ENCODE results near the gene CTNNA3. TPM values are rescaled to one million over a fixed set of nuclear protein-coding genes. Genes with fewer than 3 reads are reported as not detected.

CTNNA3 gene
- total RNA-seq, 1 experiment from 2014 or later: 0.02 TPM

DNA sequence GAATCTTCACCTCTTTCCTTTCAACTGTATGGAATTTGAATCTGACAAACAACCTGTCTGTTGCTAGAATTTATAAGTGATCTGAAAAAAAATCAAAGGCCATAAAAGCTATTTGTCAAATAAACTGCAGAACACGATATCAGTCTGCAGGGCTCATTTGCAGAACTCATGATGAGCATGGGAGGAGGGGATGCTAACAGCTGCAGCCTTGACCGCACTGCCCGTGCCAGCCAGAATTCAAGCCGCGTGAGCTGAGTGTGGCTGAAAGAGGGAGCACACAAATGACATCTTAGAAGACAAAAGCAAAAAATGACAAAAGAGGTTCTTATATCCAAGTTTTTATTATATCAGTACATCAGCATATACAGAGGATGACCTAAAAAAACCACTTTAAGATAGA lies 754.5 kb downstream of the CTNNA3 start:
- no peak overlapping the region for H3K27ac Mint-ChIP-seq (ENCODE audit: low read depth, unreplicated experiment)
- no peak overlapping the region for H3K4me3 Mint-ChIP-seq (ENCODE audit: unreplicated experiment)
- H3K27me3 Mint-ChIP-seq (ENCODE audit: insufficient read depth, unreplicated experiment): peaks cover 29% of the 10 kb centered on the region
- ChIA-PET POLR2A (no interaction called here), CTCF (interaction anchor here (0.6 to 1.8 kb wide), 3 partner anchors 16 to 100 kb away, joined by 3 to 8 read pairs (median 4); partner anchors contain the start of gene LRRTM3)
- no TSS peak for BruUV-seq (replicated peaks)
- TF ChIP-seq CTCF (IDR thresholded peaks at IDR 0.05; ENCODE audit: unreplicated experiment): no peak
- H3K36me3 Mint-ChIP-seq (ENCODE audit: insufficient read depth, unreplicated experiment): no peaks in the 10 kb centered on the region
- intact Hi-C loops (cut with micrococcal nuclease): no loop called here
- no peak for DNase-seq (ENCODE audit: unreplicated experiment)
- H3K9me3 Mint-ChIP-seq (ENCODE audit: unreplicated experiment): no peaks in the 10 kb centered on the region
- H3K4me1 Mint-ChIP-seq (ENCODE audit: insufficient read depth, unreplicated experiment): no peaks in the 10 kb centered on the region

GRCh38 chr10:66940965-66941364 lies 755.0 kb downstream of the CTNNA3 start:
- ChIA-PET POLR2A (no interaction called here), CTCF (interaction anchor here (0.6 to 1.8 kb wide), 5 partner anchors 13 to 365 kb away, joined by 3 to 8 read pairs (median 3); partner anchors contain the start of gene LRRTM3)
- intact Hi-C loops (cut with micrococcal nuclease): no loop called here
- H3K27me3 Mint-ChIP-seq (ENCODE audit: insufficient read depth, unreplicated experiment): peaks cover 34% of the 10 kb centered on the region
- no TSS peak for BruUV-seq (replicated peaks)
- no peaks in the 10 kb centered on the region for H3K4me1 Mint-ChIP-seq (ENCODE audit: insufficient read depth, unreplicated experiment)
- DNase-seq (ENCODE audit: unreplicated experiment): no peak
- no peak for TF ChIP-seq CTCF (IDR thresholded peaks at IDR 0.05; ENCODE audit: unreplicated experiment)
- no peak overlapping the region for H3K4me3 Mint-ChIP-seq (ENCODE audit: unreplicated experiment)
- H3K36me3 Mint-ChIP-seq (ENCODE audit: insufficient read depth, unreplicated experiment): no peaks in the 10 kb centered on the region
- no peak overlapping the region for H3K27ac Mint-ChIP-seq (ENCODE audit: low read depth, unreplicated experiment)
- no peaks in the 10 kb centered on the region for H3K9me3 Mint-ChIP-seq (ENCODE audit: unreplicated experiment)

GRCh38 chr10:66934711-66935110 lies 761.3 kb downstream of the CTNNA3 start:
- no peaks in the 10 kb centered on the region for H3K9me3 Mint-ChIP-seq (ENCODE audit: unreplicated experiment)
- H3K4me3 Mint-ChIP-seq (ENCODE audit: unreplicated experiment): no peak overlapping the region
- no peaks in the 10 kb centered on the region for H3K4me1 Mint-ChIP-seq (ENCODE audit: insufficient read depth, unreplicated experiment)
- ChIA-PET CTCF (interaction anchor here (0.6 to 1.1 kb wide), 3 partner anchors 20 to 1365 kb away, joined by 3 to 5 read pairs (median 4); no protein-coding TSS in a partner anchor), POLR2A (no interaction called here)
- no peak for TF ChIP-seq CTCF (IDR thresholded peaks at IDR 0.05; ENCODE audit: unreplicated experiment)
- intact Hi-C loops (cut with micrococcal nuclease): loop anchor here (5.0 kb wide), 3 partner anchors 307 to 1957 kb away; no protein-coding TSS in a partner anchor
- no peaks in the 10 kb centered on the region for H3K36me3 Mint-ChIP-seq (ENCODE audit: insufficient read depth, unreplicated experiment)
- no TSS peak for BruUV-seq (replicated peaks)
- H3K27me3 Mint-ChIP-seq (ENCODE audit: insufficient read depth, unreplicated experiment): peaks cover 34% of the 10 kb centered on the region
- DNase-seq (ENCODE audit: unreplicated experiment): no peak
- no peak overlapping the region for H3K27ac Mint-ChIP-seq (ENCODE audit: low read depth, unreplicated experiment)

DNA sequence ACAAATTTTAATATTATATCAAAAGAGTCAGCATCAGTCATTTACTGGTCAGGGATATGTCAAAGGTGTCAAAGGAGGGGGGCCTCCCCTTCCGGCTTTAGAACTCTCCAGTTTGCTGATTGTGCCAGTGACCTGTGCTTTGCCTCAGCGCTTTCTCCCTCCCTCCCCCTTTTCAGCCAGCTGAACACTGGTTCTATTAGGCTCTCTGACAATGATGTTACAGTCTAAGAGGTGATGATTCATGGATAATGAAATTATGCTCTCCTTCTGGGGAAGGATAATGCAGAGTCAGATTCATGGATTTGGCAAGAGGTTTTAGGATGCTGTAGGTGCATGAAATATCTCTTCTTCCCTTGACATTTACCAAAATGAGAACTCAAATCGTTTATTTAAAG lies 764.0 kb downstream of the CTNNA3 start:
- no TSS peak for BruUV-seq (replicated peaks)
- Mint-ChIP-seq H3K27ac (ENCODE audit: low read depth, unreplicated experiment) (no peak overlapping the region), H3K9me3 (ENCODE audit: unreplicated experiment) (no peaks in the 10 kb centered on the region), H3K4me3 (ENCODE audit: unreplicated experiment) (no peak overlapping the region), H3K4me1 (ENCODE audit: insufficient read depth, unreplicated experiment) (no peaks in the 10 kb centered on the region), H3K36me3 (ENCODE audit: insufficient read depth, unreplicated experiment) (no peaks in the 10 kb centered on the region), H3K27me3 (ENCODE audit: insufficient read depth, unreplicated experiment) (peaks cover 56% of the 10 kb centered on the region)
- ChIA-PET POLR2A (interaction anchor here (1.5 kb wide), 1 partner anchor 1955 kb away, joined by 3 read pairs; no protein-coding TSS in a partner anchor), CTCF (interaction anchor here (0.5 to 3.2 kb wide), 8 partner anchors 63 to 1933 kb away, joined by 3 to 12 read pairs (median 3); no protein-coding TSS in a partner anchor)
- TF ChIP-seq CTCF (IDR thresholded peaks at IDR 0.05; ENCODE audit: unreplicated experiment): no peak
- intact Hi-C loops (cut with micrococcal nuclease): loop anchor here (2.0 to 5.0 kb wide), 4 partner anchors 305 to 1955 kb away; no protein-coding TSS in a partner anchor
- no peak for DNase-seq (ENCODE audit: unreplicated experiment)
